Sigmoid colon (tissue), 4 donors: ENCODE results near the gene BHLHA9.

Source experiments
- EP300 ChIP-seq, 4 donors: sonication (generic); formaldehyde crosslinking; IDR thresholded peaks; one replicate each; pipeline ENCODE4 v1.6.1; 2017; ENCODE audit warnings: antibody characterized with exemption in 4 of 4
- POLR2A ChIP-seq, 2 donors: fragments of 450-650 bp; IDR thresholded peaks; one replicate each; pipeline ENCODE4 v1.6.1; 2016; ENCODE audit warnings: antibody characterized with exemption in 2 of 2, mild to moderate bottlenecking in 2 of 2, moderate library complexity in 2 of 2
- TF ChIP-seq, protein P1 (sequence below), 4 experiments: fragments of 450-650 bp in 3 of 4; fragments of 200-600 bp in 1 of 4; IDR thresholded peaks; one replicate each; pipeline ENCODE4 v1.5.1; 2016 to 2019; ENCODE audit warnings: antibody characterized with exemption in 4 of 4, mild to moderate bottlenecking in 3 of 4, moderate library complexity in 2 of 4

- TF ChIP-seq EP300 (IDR thresholded peaks at IDR 0.05) (no peak), POLR2A (IDR thresholded peaks at IDR 0.05) (no peak)
- TF ChIP-seq, protein P1, sequence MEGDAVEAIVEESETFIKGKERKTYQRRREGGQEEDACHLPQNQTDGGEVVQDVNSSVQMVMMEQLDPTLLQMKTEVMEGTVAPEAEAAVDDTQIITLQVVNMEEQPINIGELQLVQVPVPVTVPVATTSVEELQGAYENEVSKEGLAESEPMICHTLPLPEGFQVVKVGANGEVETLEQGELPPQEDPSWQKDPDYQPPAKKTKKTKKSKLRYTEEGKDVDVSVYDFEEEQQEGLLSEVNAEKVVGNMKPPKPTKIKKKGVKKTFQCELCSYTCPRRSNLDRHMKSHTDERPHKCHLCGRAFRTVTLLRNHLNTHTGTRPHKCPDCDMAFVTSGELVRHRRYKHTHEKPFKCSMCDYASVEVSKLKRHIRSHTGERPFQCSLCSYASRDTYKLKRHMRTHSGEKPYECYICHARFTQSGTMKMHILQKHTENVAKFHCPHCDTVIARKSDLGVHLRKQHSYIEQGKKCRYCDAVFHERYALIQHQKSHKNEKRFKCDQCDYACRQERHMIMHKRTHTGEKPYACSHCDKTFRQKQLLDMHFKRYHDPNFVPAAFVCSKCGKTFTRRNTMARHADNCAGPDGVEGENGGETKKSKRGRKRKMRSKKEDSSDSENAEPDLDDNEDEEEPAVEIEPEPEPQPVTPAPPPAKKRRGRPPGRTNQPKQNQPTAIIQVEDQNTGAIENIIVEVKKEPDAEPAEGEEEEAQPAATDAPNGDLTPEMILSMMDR (IDR thresholded peaks at IDR 0.05) = no peak
Observed at GRCh38 chr17:1301546-1301945, 31.3 kb downstream of the BHLHA9 start.
